Peyer's patch (tissue), 4 donors: ENCODE measurements around the gene MKNK2. TPM values are rescaled to one million over a fixed set of nuclear protein-coding genes. Genes with fewer than 3 reads are reported as not detected.

Experiments
- DNase-seq, 3 donors: peaks; one replicate each; pipeline ENCODE4 v3.0.0-alpha.2; 2017 to 2019
- H3K27ac ChIP-seq, 4 donors: fragments of 200-600 bp; sonication (generic); one replicate each; pipeline ENCODE4 v1.5.1; 2016 to 2019
- H3K27me3 ChIP-seq, 2 donors: fragments of 200-600 bp; sonication (generic); one replicate each; pipeline ENCODE4 v1.5.1; 2019
- H3K36me3 ChIP-seq, 3 donors: fragments of 200-600 bp; sonication (generic); one replicate each; pipeline ENCODE4 v1.5.1; 2016 to 2019
- H3K4me1 ChIP-seq, 4 donors: fragments of 200-600 bp; sonication (generic); one replicate each; pipeline ENCODE4 v1.5.1; 2016 to 2019
- H3K4me3 ChIP-seq, 4 donors: fragments of 200-600 bp; sonication (generic); 1 replicate in 3 of 4; 2 replicates in 1 of 4; pipeline ENCODE4 v1.5.1; 2016 to 2019; ENCODE audit warnings: mild to moderate bottlenecking in 1 of 4
- H3K9me3 ChIP-seq, 4 donors: fragments of 200-600 bp; sonication (generic); one replicate each; pipeline ENCODE4 v1.5.1; 2016 to 2019; ENCODE audit warnings: mild to moderate bottlenecking in 1 of 4
- POLR2A ChIP-seq, 2 donors: fragments of 450-650 bp; IDR thresholded peaks; one replicate each; pipeline ENCODE4 v1.5.1; 2017; ENCODE audit warnings: antibody characterized with exemption in 2 of 2, mild to moderate bottlenecking in 2 of 2, moderate library complexity in 2 of 2
- total RNA-seq, 4 donors: library from RNA; depleted of rRNA; stranded (reverse); fragments of >200 nt; gene quantifications; one replicate each; pipeline ENCODE4 v1.1.0, GENCODE V29; 2016
- TF ChIP-seq, protein P1 (sequence below), 6 experiments: fragments of 450-650 bp in 4 of 6; fragments of 200-600 bp in 2 of 6; sonication (generic) in 1 of 6; IDR thresholded peaks; one replicate each; pipeline ENCODE4 v1.5.1; 2017 to 2019; ENCODE audit warnings: antibody characterized with exemption in 6 of 6, mild to moderate bottlenecking in 3 of 6, moderate library complexity in 1 of 6

The MKNK2 gene
- total RNA-seq, 4 donors from 2014 or later, result 119 to 253 (median 192) TPM

DNA sequence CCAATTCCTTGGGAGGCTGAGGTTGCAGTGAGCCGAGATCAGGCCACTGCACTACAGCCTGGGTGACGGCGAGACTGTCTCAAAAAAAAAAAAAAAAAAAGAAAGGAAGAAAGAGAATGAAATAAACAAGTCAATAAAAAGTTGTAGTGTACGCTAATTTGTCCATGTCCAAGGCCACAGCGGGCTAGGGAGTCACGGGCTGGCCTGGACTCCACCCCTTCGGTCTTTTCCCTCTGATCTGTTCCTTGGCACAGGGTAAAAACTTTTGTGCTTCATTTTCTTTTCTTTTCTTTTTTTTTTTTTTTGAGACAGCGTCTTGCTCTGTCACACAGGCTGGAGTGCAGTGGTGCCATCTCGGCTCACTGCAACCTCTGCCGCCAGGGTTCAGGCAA lies 19.4 kb upstream of the MKNK2 start:
- H3K9me3 ChIP-seq, result no peaks in the 10 kb centered on the region
- H3K4me1 ChIP-seq, result peaks cover 0 to 35% (median 11%) of the 10 kb centered on the region in 4 donors
- peak in 1 of 3 donors; percentile 80 for DNase-seq
- TF ChIP-seq, protein P1, sequence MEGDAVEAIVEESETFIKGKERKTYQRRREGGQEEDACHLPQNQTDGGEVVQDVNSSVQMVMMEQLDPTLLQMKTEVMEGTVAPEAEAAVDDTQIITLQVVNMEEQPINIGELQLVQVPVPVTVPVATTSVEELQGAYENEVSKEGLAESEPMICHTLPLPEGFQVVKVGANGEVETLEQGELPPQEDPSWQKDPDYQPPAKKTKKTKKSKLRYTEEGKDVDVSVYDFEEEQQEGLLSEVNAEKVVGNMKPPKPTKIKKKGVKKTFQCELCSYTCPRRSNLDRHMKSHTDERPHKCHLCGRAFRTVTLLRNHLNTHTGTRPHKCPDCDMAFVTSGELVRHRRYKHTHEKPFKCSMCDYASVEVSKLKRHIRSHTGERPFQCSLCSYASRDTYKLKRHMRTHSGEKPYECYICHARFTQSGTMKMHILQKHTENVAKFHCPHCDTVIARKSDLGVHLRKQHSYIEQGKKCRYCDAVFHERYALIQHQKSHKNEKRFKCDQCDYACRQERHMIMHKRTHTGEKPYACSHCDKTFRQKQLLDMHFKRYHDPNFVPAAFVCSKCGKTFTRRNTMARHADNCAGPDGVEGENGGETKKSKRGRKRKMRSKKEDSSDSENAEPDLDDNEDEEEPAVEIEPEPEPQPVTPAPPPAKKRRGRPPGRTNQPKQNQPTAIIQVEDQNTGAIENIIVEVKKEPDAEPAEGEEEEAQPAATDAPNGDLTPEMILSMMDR (IDR thresholded peaks at IDR 0.05), result no peak
- no peak for TF ChIP-seq POLR2A (IDR thresholded peaks at IDR 0.05)
- H3K36me3 ChIP-seq, result peaks cover 0 to 38% (median 0%) of the 10 kb centered on the region in 3 donors
- H3K4me3 ChIP-seq, result no peak overlapping the region
- H3K27me3 ChIP-seq, result no peaks in the 10 kb centered on the region
- H3K27ac ChIP-seq, result peak overlapping the region in 3 of 4 donors; percentile 54 to 86 (median 73)

GRCh38 chr19:2064788-2065524 lies 13.9 kb upstream of the MKNK2 start:
- no peak for TF ChIP-seq POLR2A (IDR thresholded peaks at IDR 0.05)
- TF ChIP-seq, protein P1 (IDR thresholded peaks at IDR 0.05), result no peak
- Histone ChIP-seq H3K36me3 (no peaks in the 10 kb centered on the region), H3K27ac (peak overlapping the region; percentile 18 to 82 (median 46)), H3K4me1 (peaks cover 0 to 64% (median 19%) of the 10 kb centered on the region in 4 donors), H3K27me3 (no peaks in the 10 kb centered on the region), H3K9me3 (no peaks in the 10 kb centered on the region), H3K4me3 (no peak overlapping the region)
- DNase-seq, result no peak

- H3K27me3 ChIP-seq, result no peaks in the 10 kb centered on the region
- H3K4me3 ChIP-seq, result no peak overlapping the region
- H3K9me3 ChIP-seq, result no peaks in the 10 kb centered on the region
- H3K4me1 ChIP-seq, result peaks cover 0 to 64% (median 21%) of the 10 kb centered on the region in 4 donors
- no peaks in the 10 kb centered on the region for H3K36me3 ChIP-seq
- DNase-seq, result no peak
- TF ChIP-seq POLR2A (IDR thresholded peaks at IDR 0.05), result no peak
- TF ChIP-seq, protein P1 (IDR thresholded peaks at IDR 0.05), result no peak
- H3K27ac ChIP-seq, result peak overlapping the region in 3 of 4 donors; percentile 35 to 82 (median 58)
Observed at GRCh38 chr19:2064395-2064787, 13.3 kb upstream of the MKNK2 start.

DNA sequence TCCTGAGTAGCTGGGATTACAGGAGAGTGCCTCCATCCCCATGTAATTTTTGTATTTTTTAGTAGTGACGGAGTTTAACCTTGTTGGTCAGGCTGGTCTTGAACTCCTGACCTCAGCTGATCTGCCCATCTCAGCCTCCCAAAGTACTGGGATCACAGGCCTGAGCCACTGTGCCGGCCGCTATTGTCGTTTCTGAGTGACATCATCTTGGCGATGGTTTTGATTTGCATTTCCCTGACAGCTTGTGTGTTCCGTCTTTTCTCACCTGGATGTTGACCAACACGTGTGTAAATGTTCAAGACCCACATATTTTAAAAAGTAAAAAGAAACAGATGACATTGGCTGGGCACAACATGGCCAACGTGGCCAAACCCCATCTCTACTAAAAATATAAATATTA lies 12.8 kb upstream of the MKNK2 start:
- Histone ChIP-seq H3K27ac (peak overlapping the region in 1 of 4 donors; percentile 82), H3K27me3 (no peaks in the 10 kb centered on the region), H3K4me3 (no peak overlapping the region), H3K4me1 (peaks cover 0 to 64% (median 24%) of the 10 kb centered on the region in 4 donors), H3K9me3 (no peaks in the 10 kb centered on the region), H3K36me3 (no peaks in the 10 kb centered on the region)
- TF ChIP-seq, protein P1 (IDR thresholded peaks at IDR 0.05), result no peak
- no peak for TF ChIP-seq POLR2A (IDR thresholded peaks at IDR 0.05)
- no peak for DNase-seq

GRCh38 chr19:2062770-2063169 lies 11.7 kb upstream of the MKNK2 start:
- Histone ChIP-seq H3K36me3 (no peaks in the 10 kb centered on the region), H3K4me3 (peak overlapping the region in 1 of 4 donors; percentile 70), H3K27ac (no peak overlapping the region), H3K9me3 (no peaks in the 10 kb centered on the region), H3K4me1 (peaks cover 0 to 64% (median 24%) of the 10 kb centered on the region in 4 donors), H3K27me3 (no peaks in the 10 kb centered on the region)
- no peak for DNase-seq
- no peak for TF ChIP-seq POLR2A (IDR thresholded peaks at IDR 0.05)
- TF ChIP-seq, protein P1 (IDR thresholded peaks at IDR 0.05), result no peak
